Measurements from ENCODE around the gene ARAF.

The ARAF gene

GRCh38 chrX:47564438-47565085 is 3.6 kb downstream of the ARAF start:
- Histone ChIP-seq H3K9ac (ENCODE audit: low read length) (no peak overlapping the region), H3K27ac (ENCODE audit: low read length) (no peak overlapping the region)

GRCh38 chrX:47566841-47567240 is 5.8 kb downstream of the ARAF start:
- DNase-seq, result no peak
- Histone ChIP-seq H3K9ac (ENCODE audit: low read length) (no peak overlapping the region), H3K4me3 (ENCODE audit: low read length) (no peak overlapping the region), H3K4me2 (ENCODE audit: low read depth, low read length) (no peak overlapping the region), H3K4me1 (ENCODE audit: low read length) (no peaks in the 10 kb centered on the region), H3K27ac (ENCODE audit: low read length) (no peak overlapping the region), H3K9me2 (replicated peaks; ENCODE audit: insufficient read depth, low read length) (no peaks in the 10 kb centered on the region), H2AFZ (ENCODE audit: low read length) (no peak overlapping the region), H3K27me3 (replicated peaks; ENCODE audit: insufficient read depth, low read length) (no peaks in the 10 kb centered on the region), H3K36me3 (replicated peaks; ENCODE audit: insufficient read depth, low read length) (no peaks in the 10 kb centered on the region), H4K20me1 (ENCODE audit: insufficient read depth, low read length) (no peaks in the 10 kb centered on the region), H3K79me2 (ENCODE audit: low read length) (peaks cover 22% of the 10 kb centered on the region), H3F3A (ENCODE audit: insufficient read depth, low read length) (no peaks in the 10 kb centered on the region), H3K9me3 (replicated peaks; ENCODE audit: insufficient read depth, low read length) (no peaks in the 10 kb centered on the region)
- no peak for TF ChIP-seq EZH2phosphoT487 (IDR thresholded peaks at IDR 0.05; ENCODE audit: low read length)
- TF ChIP-seq CTCF (IDR thresholded peaks at IDR 0.05; ENCODE audit: low read length), result no peak
- TF ChIP-seq EZH2 (optimal IDR thresholded peaks at IDR 0.05; ENCODE audit: low read depth, low read length), result no peak

More at GRCh38 chrX:47564438-47565085, 3.6 kb downstream of the ARAF start:
- Histone ChIP-seq H3K4me1 (ENCODE audit: low read length) (no peaks in the 10 kb centered on the region), H3K9me3 (replicated peaks; ENCODE audit: insufficient read depth, low read length) (no peaks in the 10 kb centered on the region), H4K20me1 (ENCODE audit: insufficient read depth, low read length) (no peaks in the 10 kb centered on the region), H2AFZ (ENCODE audit: low read length) (no peak overlapping the region), H3K36me3 (replicated peaks; ENCODE audit: insufficient read depth, low read length) (no peaks in the 10 kb centered on the region), H3K4me2 (ENCODE audit: low read depth, low read length) (no peak overlapping the region), H3K4me3 (ENCODE audit: low read length) (no peak overlapping the region), H3K9me2 (replicated peaks; ENCODE audit: insufficient read depth, low read length) (no peaks in the 10 kb centered on the region), H3K79me2 (ENCODE audit: low read length) (peaks cover 27% of the 10 kb centered on the region), H3K27me3 (replicated peaks; ENCODE audit: insufficient read depth, low read length) (no peaks in the 10 kb centered on the region), H3F3A (ENCODE audit: insufficient read depth, low read length) (no peaks in the 10 kb centered on the region)
- TF ChIP-seq EZH2 (optimal IDR thresholded peaks at IDR 0.05; ENCODE audit: low read depth, low read length), result no peak
- TF ChIP-seq CTCF (IDR thresholded peaks at IDR 0.05; ENCODE audit: low read length), result no peak
- no peak for TF ChIP-seq EZH2phosphoT487 (IDR thresholded peaks at IDR 0.05; ENCODE audit: low read length)
- no peak for DNase-seq

GRCh38 chrX:47568656-47569295 is 7.8 kb downstream of the ARAF start:
- Histone ChIP-seq H3K27ac (ENCODE audit: low read length) (no peak overlapping the region), H3K79me2 (ENCODE audit: low read length) (peaks cover 4% of the 10 kb centered on the region), H3K4me1 (ENCODE audit: low read length) (no peaks in the 10 kb centered on the region), H3K9ac (ENCODE audit: low read length) (no peak overlapping the region), H3K4me2 (ENCODE audit: low read depth, low read length) (no peak overlapping the region), H3K9me3 (replicated peaks; ENCODE audit: insufficient read depth, low read length) (no peaks in the 10 kb centered on the region), H3F3A (ENCODE audit: insufficient read depth, low read length) (no peaks in the 10 kb centered on the region), H3K4me3 (ENCODE audit: low read length) (no peak overlapping the region), H3K9me2 (replicated peaks; ENCODE audit: insufficient read depth, low read length) (no peaks in the 10 kb centered on the region), H4K20me1 (ENCODE audit: insufficient read depth, low read length) (no peaks in the 10 kb centered on the region), H3K36me3 (replicated peaks; ENCODE audit: insufficient read depth, low read length) (no peaks in the 10 kb centered on the region), H2AFZ (ENCODE audit: low read length) (no peak overlapping the region), H3K27me3 (replicated peaks; ENCODE audit: insufficient read depth, low read length) (no peaks in the 10 kb centered on the region)
- no peak for DNase-seq
- peak; percentile 35 for TF ChIP-seq CTCF (IDR thresholded peaks at IDR 0.05; ENCODE audit: low read length)
- no peak for TF ChIP-seq EZH2 (optimal IDR thresholded peaks at IDR 0.05; ENCODE audit: low read depth, low read length)
- TF ChIP-seq EZH2phosphoT487 (IDR thresholded peaks at IDR 0.05; ENCODE audit: low read length), result no peak

All from MM.1S (cell line).